ENCODE measurements around the gene TMOD1. TPM values are rescaled to one million over a fixed set of nuclear protein-coding genes. Genes with fewer than 3 reads are reported as not detected.

Gene TMOD1
- total and polyA plus RNA-seq, 4 donors = 9.2 to 20.0 (median 14.1) TPM

- TF ChIP-seq SP1 (IDR thresholded peaks at IDR 0.05) = no peak
- no peak for TF ChIP-seq GABPA (IDR thresholded peaks at IDR 0.05 in 1 of 2, conservative IDR thresholded peaks at IDR 0.05 in 1 of 2)
- TF ChIP-seq HNF4G (IDR thresholded peaks at IDR 0.05) = no peak
These were observed 14.2 kb downstream of the TMOD1 start (continued) for GRCh38 chr9:97515662-97516061.

GRCh38 chr9:97516111-97516510 is 14.6 kb downstream of the TMOD1 start:
- Histone ChIP-seq H3K4me1 (ENCODE audit: control insufficient read depth in 4 of 4, insufficient read depth in 4 of 4, low read length in 3 of 4) (no peaks in the 10 kb centered on the region), H3K9ac (ENCODE audit: low read depth in 1 of 2, low read length in 2 of 2) (no peak overlapping the region), H3K27ac (ENCODE audit: low read depth in 1 of 2, low read length in 2 of 2) (no peak overlapping the region), H3K9me3 (ENCODE audit: control insufficient read depth in 4 of 4, low read length in 3 of 4) (no peaks in the 10 kb centered on the region), H3K4me3 (ENCODE audit: low read depth in 1 of 3, low read length in 3 of 3) (no peak overlapping the region), H3K27me3 (ENCODE audit: control insufficient read depth in 4 of 4, insufficient read depth in 4 of 4, low read length in 3 of 4) (no peaks in the 10 kb centered on the region), H3K36me3 (ENCODE audit: control insufficient read depth in 4 of 4, insufficient read depth in 3 of 4, low read depth in 1 of 4, low read length in 3 of 4) (no peaks in the 10 kb centered on the region)
- no peak for DNase-seq (ENCODE audit: low spot score)
- TF ChIP-seq RXRA (IDR thresholded peaks at IDR 0.05) (no peak), FOXA2 (IDR thresholded peaks at IDR 0.05) (no peak), HNF4G (IDR thresholded peaks at IDR 0.05) (no peak), NR2F2 (IDR thresholded peaks at IDR 0.05) (no peak), TAF1 (conservative IDR thresholded peaks at IDR 0.05) (no peak), SP1 (IDR thresholded peaks at IDR 0.05) (no peak), YY1 (IDR thresholded peaks at IDR 0.05) (no peak), MAX (IDR thresholded peaks at IDR 0.05) (no peak), JUND (IDR thresholded peaks at IDR 0.05) (no peak), REST (IDR thresholded peaks at IDR 0.05) (no peak), HNF4A (conservative IDR thresholded peaks at IDR 0.05) (no peak), EGR1 (IDR thresholded peaks at IDR 0.05; ENCODE audit: low read depth in 2 of 2) (no peak), FOXA1 (IDR thresholded peaks at IDR 0.05) (no peak)
- TF ChIP-seq, protein P1, sequence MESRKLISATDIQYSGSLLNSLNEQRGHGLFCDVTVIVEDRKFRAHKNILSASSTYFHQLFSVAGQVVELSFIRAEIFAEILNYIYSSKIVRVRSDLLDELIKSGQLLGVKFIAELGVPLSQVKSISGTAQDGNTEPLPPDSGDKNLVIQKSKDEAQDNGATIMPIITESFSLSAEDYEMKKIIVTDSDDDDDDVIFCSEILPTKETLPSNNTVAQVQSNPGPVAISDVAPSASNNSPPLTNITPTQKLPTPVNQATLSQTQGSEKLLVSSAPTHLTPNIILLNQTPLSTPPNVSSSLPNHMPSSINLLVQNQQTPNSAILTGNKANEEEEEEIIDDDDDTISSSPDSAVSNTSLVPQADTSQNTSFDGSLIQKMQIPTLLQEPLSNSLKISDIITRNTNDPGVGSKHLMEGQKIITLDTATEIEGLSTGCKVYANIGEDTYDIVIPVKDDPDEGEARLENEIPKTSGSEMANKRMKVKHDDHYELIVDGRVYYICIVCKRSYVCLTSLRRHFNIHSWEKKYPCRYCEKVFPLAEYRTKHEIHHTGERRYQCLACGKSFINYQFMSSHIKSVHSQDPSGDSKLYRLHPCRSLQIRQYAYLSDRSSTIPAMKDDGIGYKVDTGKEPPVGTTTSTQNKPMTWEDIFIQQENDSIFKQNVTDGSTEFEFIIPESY (IDR thresholded peaks at IDR 0.05) = no peak
- TF ChIP-seq, protein P2, sequence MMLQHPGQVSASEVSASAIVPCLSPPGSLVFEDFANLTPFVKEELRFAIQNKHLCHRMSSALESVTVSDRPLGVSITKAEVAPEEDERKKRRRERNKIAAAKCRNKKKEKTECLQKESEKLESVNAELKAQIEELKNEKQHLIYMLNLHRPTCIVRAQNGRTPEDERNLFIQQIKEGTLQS (IDR thresholded peaks at IDR 0.05) = no peak
- 92% methylated on average over 8 of the region's 8 CpGs for WGBS
